Measurements from ENCODE around the gene TP53INP2.
"Not testable (repeated sequence)": the region's sequence is repeated elsewhere in the genome, so short reads cannot be mapped to it uniquely, and the experiment has no call there.

TP53INP2 gene

GRCh38 chr20:34704177-34705007, at the start of gene TP53INP2:
Gene TP53INP2, plus strand, starts transcription at chr20:34704344. Its CDS starts 4,396 bp downstream, at chr20:34708740.
- peak within 1 kb of the TSS; percentile 96 for H3K27ac Mint-ChIP-seq
- H3K4me1 Mint-ChIP-seq = peaks cover 43% of the 10 kb centered on the region
- H3K9me3 Mint-ChIP-seq = no peaks in the 10 kb centered on the region
- H3K4me3 Mint-ChIP-seq = peak within 1 kb of the TSS; percentile 95
- peak; percentile 68 for ATAC-seq
- peaks cover 21% of the 10 kb centered on the region for H3K36me3 Mint-ChIP-seq
- DNase-seq (ENCODE audit: low spot score in 2 of 2) = peak; percentile 70 to 89

GRCh38 chr20:34658654-34659053, 45.5 kb upstream of the TP53INP2 start:
- not testable (repeated sequence) for H3K4me3 Mint-ChIP-seq; H3K27ac Mint-ChIP-seq; H3K9me3 Mint-ChIP-seq; DNase-seq (ENCODE audit: low spot score in 2 of 2); ATAC-seq
- Mint-ChIP-seq H3K36me3 (peaks cover 30% of the 10 kb centered on the region), H3K4me1 (peaks cover 11% of the 10 kb centered on the region)

- not testable (repeated sequence) for H3K4me3 Mint-ChIP-seq; H3K27ac Mint-ChIP-seq; DNase-seq (ENCODE audit: low spot score in 2 of 2); H3K9me3 Mint-ChIP-seq; H3K36me3 Mint-ChIP-seq
- ATAC-seq = peak; percentile 68
- peaks cover 11% of the 10 kb centered on the region for H3K4me1 Mint-ChIP-seq
Observed at GRCh38 chr20:34661811-34662210, 42.3 kb upstream of the TP53INP2 start.

GRCh38 chr20:34663213-34663943, 40.8 kb upstream of the TP53INP2 start:
- H3K36me3 Mint-ChIP-seq = no peaks in the 10 kb centered on the region
- ATAC-seq (no peak), DNase-seq (ENCODE audit: low spot score in 2 of 2) (no peak)
- peaks cover 16% of the 10 kb centered on the region for H3K4me1 Mint-ChIP-seq
- H3K9me3 Mint-ChIP-seq = no peaks in the 10 kb centered on the region
- H3K4me3 Mint-ChIP-seq = no peak overlapping the region
- H3K27ac Mint-ChIP-seq = no peak overlapping the region

GRCh38 chr20:34664751-34665150, 39.4 kb upstream of the TP53INP2 start:
- not testable (repeated sequence) for H3K4me3 Mint-ChIP-seq; ATAC-seq; H3K36me3 Mint-ChIP-seq; H3K9me3 Mint-ChIP-seq; DNase-seq (ENCODE audit: low spot score in 2 of 2); H3K27ac Mint-ChIP-seq
- peaks cover 16% of the 10 kb centered on the region for H3K4me1 Mint-ChIP-seq

GRCh38 chr20:34669094-34669493, 35.0 kb upstream of the TP53INP2 start:
- H3K4me1 Mint-ChIP-seq = peaks cover 10% of the 10 kb centered on the region
- no peak overlapping the region for H3K27ac Mint-ChIP-seq
- DNase-seq (ENCODE audit: low spot score in 2 of 2) (no peak), ATAC-seq (no peak)
- H3K4me3 Mint-ChIP-seq = no peak overlapping the region
- H3K36me3 Mint-ChIP-seq = no peaks in the 10 kb centered on the region
- H3K9me3 Mint-ChIP-seq = no peaks in the 10 kb centered on the region

GRCh38 chr20:34673412-34673811, 30.7 kb upstream of the TP53INP2 start:
- no peak for ATAC-seq
- H3K9me3 Mint-ChIP-seq = no peaks in the 10 kb centered on the region
- peaks cover 17% of the 10 kb centered on the region for H3K4me1 Mint-ChIP-seq
- H3K36me3 Mint-ChIP-seq = no peaks in the 10 kb centered on the region
- no peak for DNase-seq (ENCODE audit: low spot score in 2 of 2)
- H3K27ac Mint-ChIP-seq = no peak overlapping the region
- H3K4me3 Mint-ChIP-seq = no peak overlapping the region

GRCh38 chr20:34675561-34675960, 28.6 kb upstream of the TP53INP2 start:
- Mint-ChIP-seq H3K4me3 (peak overlapping the region; percentile 92), H3K27ac (no peak overlapping the region), H3K9me3 (no peaks in the 10 kb centered on the region), H3K36me3 (no peaks in the 10 kb centered on the region), H3K4me1 (peaks cover 20% of the 10 kb centered on the region)
- ATAC-seq (no peak), DNase-seq (ENCODE audit: low spot score in 2 of 2) (no peak)

- Mint-ChIP-seq H3K4me3 (peak overlapping the region; percentile 92), H3K27ac (peak overlapping the region; percentile 95), H3K36me3 (no peaks in the 10 kb centered on the region), H3K4me1 (peaks cover 25% of the 10 kb centered on the region), H3K9me3 (no peaks in the 10 kb centered on the region)
- DNase-seq (ENCODE audit: low spot score in 2 of 2) (no peak), ATAC-seq (no peak)
Observed at GRCh38 chr20:34675993-34676641, 28.0 kb upstream of the TP53INP2 start.

- no peaks in the 10 kb centered on the region for H3K36me3 Mint-ChIP-seq
- H3K9me3 Mint-ChIP-seq = no peaks in the 10 kb centered on the region
- peak within 1 kb of the TSS; percentile 95 for H3K27ac Mint-ChIP-seq
- ATAC-seq (peak; percentile 98), DNase-seq (ENCODE audit: low spot score in 2 of 2) (peak; percentile 89 to 94)
- H3K4me3 Mint-ChIP-seq = peak within 1 kb of the TSS; percentile 92
- peaks cover 25% of the 10 kb centered on the region for H3K4me1 Mint-ChIP-seq
Observed at GRCh38 chr20:34676642-34677373, 27.3 kb upstream of the TP53INP2 start, which contains the start of gene PIGU. Gene PIGU, minus strand, starts transcription at chr20:34677092. Its CDS starts 7 bp downstream, at chr20:34677085.

- Mint-ChIP-seq H3K36me3 (no peaks in the 10 kb centered on the region), H3K27ac (no peak overlapping the region), H3K4me1 (peaks cover 20% of the 10 kb centered on the region), H3K9me3 (no peaks in the 10 kb centered on the region), H3K4me3 (no peak overlapping the region)
- no peak for ATAC-seq
- no peak for DNase-seq (ENCODE audit: low spot score in 2 of 2)
Observed at GRCh38 chr20:34680586-34681175, 23.5 kb upstream of the TP53INP2 start.

GRCh38 chr20:34683667-34684066, 20.5 kb upstream of the TP53INP2 start:
- Mint-ChIP-seq H3K4me1 (peaks cover 9% of the 10 kb centered on the region), H3K9me3 (no peaks in the 10 kb centered on the region), H3K4me3 (no peak overlapping the region), H3K36me3 (no peaks in the 10 kb centered on the region), H3K27ac (no peak overlapping the region)
- DNase-seq (ENCODE audit: low spot score in 2 of 2) = no peak
- ATAC-seq = no peak

- Mint-ChIP-seq H3K9me3 (no peaks in the 10 kb centered on the region), H3K4me1 (no peaks in the 10 kb centered on the region), H3K27ac (no peak overlapping the region), H3K4me3 (no peak overlapping the region), H3K36me3 (no peaks in the 10 kb centered on the region)
- no peak for DNase-seq (ENCODE audit: low spot score in 2 of 2)
- no peak for ATAC-seq
Observed at GRCh38 chr20:34689486-34689885, 14.7 kb upstream of the TP53INP2 start.

GRCh38 chr20:34691838-34692237, 12.3 kb upstream of the TP53INP2 start:
- Mint-ChIP-seq H3K4me3 (no peak overlapping the region), H3K27ac (no peak overlapping the region), H3K36me3 (no peaks in the 10 kb centered on the region), H3K4me1 (no peaks in the 10 kb centered on the region), H3K9me3 (no peaks in the 10 kb centered on the region)
- ATAC-seq (no peak), DNase-seq (ENCODE audit: low spot score in 2 of 2) (no peak)
